ENCODE results near the gene TMEM134.

Gene TMEM134

DNA sequence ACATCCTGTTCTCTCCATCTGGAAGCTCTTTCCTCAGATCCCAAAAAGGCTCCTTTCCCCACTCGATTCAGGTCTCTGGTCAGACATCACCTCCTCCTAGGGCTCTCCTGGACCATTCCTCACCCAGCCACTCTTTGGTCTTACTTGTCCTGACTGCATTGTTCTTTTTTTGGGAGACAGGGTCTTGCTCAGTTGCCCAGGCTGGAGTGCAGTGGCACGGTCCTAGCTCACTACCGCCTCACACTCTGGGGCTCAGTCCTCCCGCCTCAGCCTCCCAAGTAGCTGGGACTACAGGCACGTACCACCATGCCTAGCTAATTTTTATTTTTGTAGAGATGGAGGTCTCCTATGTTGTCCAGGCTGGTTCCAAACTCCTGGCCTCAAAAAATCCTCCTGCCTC lies 23.5 kb downstream of the TMEM134 start:
- Histone ChIP-seq H3K27ac (ENCODE audit: insufficient read depth, low read length, poor library complexity, severe bottlenecking) (peak overlapping the region; percentile 89), H3K4me1 (ENCODE audit: control insufficient read depth, insufficient read depth, low read length, poor library complexity, severe bottlenecking) (peaks cover 59% of the 10 kb centered on the region), H3K4me3 (ENCODE audit: insufficient read depth, low read depth, low read length, poor library complexity, severe bottlenecking) (no peak overlapping the region)

GRCh38 chr11:67442504-67443404 lies 26.3 kb downstream of the TMEM134 start:
- no peak for DNase-seq
- Histone ChIP-seq H3K9me3 (ENCODE audit: control insufficient read depth, low read length) (no peaks in the 10 kb centered on the region), H3K4me3 (ENCODE audit: insufficient read depth, low read depth, low read length, poor library complexity, severe bottlenecking) (no peak overlapping the region), H3K27ac (ENCODE audit: insufficient read depth, low read length, poor library complexity, severe bottlenecking) (peak overlapping the region; percentile 89), H3K4me1 (ENCODE audit: control insufficient read depth, insufficient read depth, low read length, poor library complexity, severe bottlenecking) (peaks cover 69% of the 10 kb centered on the region), H3K27me3 (replicated peaks; ENCODE audit: control insufficient read depth, insufficient read depth, low read length, poor library complexity, severe bottlenecking) (no peaks in the 10 kb centered on the region), H3K36me3 (ENCODE audit: control insufficient read depth, insufficient read depth, low read length) (no peaks in the 10 kb centered on the region)

More for the DNA sequence above, 23.5 kb downstream of the TMEM134 start:
- DNase-seq = no peak
- Histone ChIP-seq H3K36me3 (ENCODE audit: control insufficient read depth, insufficient read depth, low read length) (no peaks in the 10 kb centered on the region), H3K9me3 (ENCODE audit: control insufficient read depth, low read length) (no peaks in the 10 kb centered on the region), H3K27me3 (replicated peaks; ENCODE audit: control insufficient read depth, insufficient read depth, low read length, poor library complexity, severe bottlenecking) (no peaks in the 10 kb centered on the region)

GRCh38 chr11:67441731-67442351 lies 27.2 kb downstream of the TMEM134 start:
- peak overlapping the region; percentile 93 for H3K27ac ChIP-seq (ENCODE audit: insufficient read depth, low read length, poor library complexity, severe bottlenecking)
- no peaks in the 10 kb centered on the region for H3K27me3 ChIP-seq (replicated peaks; ENCODE audit: control insufficient read depth, insufficient read depth, low read length, poor library complexity, severe bottlenecking)
- no peaks in the 10 kb centered on the region for H3K36me3 ChIP-seq (ENCODE audit: control insufficient read depth, insufficient read depth, low read length)
- H3K9me3 ChIP-seq (ENCODE audit: control insufficient read depth, low read length) = no peaks in the 10 kb centered on the region
- DNase-seq = no peak
- no peak overlapping the region for H3K4me3 ChIP-seq (ENCODE audit: insufficient read depth, low read depth, low read length, poor library complexity, severe bottlenecking)
- H3K4me1 ChIP-seq (ENCODE audit: control insufficient read depth, insufficient read depth, low read length, poor library complexity, severe bottlenecking) = peaks cover 60% of the 10 kb centered on the region

GRCh38 chr11:67441098-67441563 lies 27.9 kb downstream of the TMEM134 start:
- no peaks in the 10 kb centered on the region for H3K27me3 ChIP-seq (replicated peaks; ENCODE audit: control insufficient read depth, insufficient read depth, low read length, poor library complexity, severe bottlenecking)
- no peaks in the 10 kb centered on the region for H3K36me3 ChIP-seq (ENCODE audit: control insufficient read depth, insufficient read depth, low read length)
- H3K27ac ChIP-seq (ENCODE audit: insufficient read depth, low read length, poor library complexity, severe bottlenecking) = peak overlapping the region; percentile 93
- no peak for DNase-seq
- peaks cover 61% of the 10 kb centered on the region for H3K4me1 ChIP-seq (ENCODE audit: control insufficient read depth, insufficient read depth, low read length, poor library complexity, severe bottlenecking)
- no peak overlapping the region for H3K4me3 ChIP-seq (ENCODE audit: insufficient read depth, low read depth, low read length, poor library complexity, severe bottlenecking)
- no peaks in the 10 kb centered on the region for H3K9me3 ChIP-seq (ENCODE audit: control insufficient read depth, low read length)

GRCh38 chr11:67440229-67441097 lies 28.6 kb downstream of the TMEM134 start:
- no peak for DNase-seq
- H3K4me3 ChIP-seq (ENCODE audit: insufficient read depth, low read depth, low read length, poor library complexity, severe bottlenecking) = peak overlapping the region; percentile 94
- peaks cover 3% of the 10 kb centered on the region for H3K36me3 ChIP-seq (ENCODE audit: control insufficient read depth, insufficient read depth, low read length)
- H3K27ac ChIP-seq (ENCODE audit: insufficient read depth, low read length, poor library complexity, severe bottlenecking) = peak overlapping the region; percentile 93
- H3K27me3 ChIP-seq (replicated peaks; ENCODE audit: control insufficient read depth, insufficient read depth, low read length, poor library complexity, severe bottlenecking) = no peaks in the 10 kb centered on the region
- H3K9me3 ChIP-seq (ENCODE audit: control insufficient read depth, low read length) = no peaks in the 10 kb centered on the region
- peaks cover 61% of the 10 kb centered on the region for H3K4me1 ChIP-seq (ENCODE audit: control insufficient read depth, insufficient read depth, low read length, poor library complexity, severe bottlenecking)

DNA sequence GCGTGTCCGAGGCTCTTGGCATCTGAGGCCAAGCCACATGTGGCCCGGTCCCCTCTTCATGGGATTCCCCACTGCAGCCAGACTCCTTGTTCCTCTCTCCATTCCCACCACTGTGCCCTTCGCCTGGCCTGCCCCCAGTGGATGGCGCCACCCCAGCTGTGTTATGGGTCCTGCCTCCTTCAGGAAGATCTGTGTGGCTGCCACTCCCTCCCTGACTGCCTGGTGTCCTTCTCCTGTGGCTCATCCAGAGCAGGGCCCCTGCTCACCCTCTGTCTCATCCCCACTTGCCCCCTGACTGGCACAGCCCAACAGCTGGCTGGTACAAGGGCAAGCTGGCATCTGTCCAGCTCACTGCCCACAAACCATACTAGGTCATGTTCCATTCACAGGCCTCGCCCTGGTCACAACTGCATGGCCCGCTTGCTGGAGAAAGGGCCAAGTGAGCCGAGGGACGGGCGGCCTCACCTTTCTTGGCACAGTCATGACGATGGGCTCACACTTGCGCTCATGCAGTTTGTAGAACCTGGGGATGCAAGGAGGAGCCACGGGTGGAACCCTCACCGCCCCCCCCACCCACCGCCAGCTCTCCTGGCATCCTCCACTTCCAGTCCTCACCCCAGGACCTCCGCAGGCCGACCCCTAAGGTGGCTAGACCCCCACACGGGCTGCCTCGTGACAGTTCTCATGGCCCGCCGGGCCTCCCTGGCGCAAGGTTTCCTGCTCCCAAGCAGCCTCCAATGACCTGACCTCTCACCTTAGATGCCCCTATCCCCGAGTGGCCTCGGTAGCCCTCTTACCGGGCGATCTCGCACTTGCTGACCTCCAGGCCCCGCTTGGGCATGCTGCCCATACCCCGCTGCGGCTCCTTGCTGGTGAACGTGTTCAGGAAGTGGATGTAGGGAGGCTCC lies 29.5 kb downstream of the TMEM134 start:
- H3K9me3 ChIP-seq (ENCODE audit: control insufficient read depth, low read length) = no peaks in the 10 kb centered on the region
- H3K27ac ChIP-seq (ENCODE audit: insufficient read depth, low read length, poor library complexity, severe bottlenecking) = peak overlapping the region; percentile 93
- H3K36me3 ChIP-seq (ENCODE audit: control insufficient read depth, insufficient read depth, low read length) = peaks cover 12% of the 10 kb centered on the region
- DNase-seq = no peak
- H3K27me3 ChIP-seq (replicated peaks; ENCODE audit: control insufficient read depth, insufficient read depth, low read length, poor library complexity, severe bottlenecking) = no peaks in the 10 kb centered on the region
- peak overlapping the region; percentile 94 for H3K4me3 ChIP-seq (ENCODE audit: insufficient read depth, low read depth, low read length, poor library complexity, severe bottlenecking)
- H3K4me1 ChIP-seq (ENCODE audit: control insufficient read depth, insufficient read depth, low read length, poor library complexity, severe bottlenecking) = peaks cover 61% of the 10 kb centered on the region

- Histone ChIP-seq H3K27ac (ENCODE audit: insufficient read depth, low read length, poor library complexity, severe bottlenecking) (peak overlapping the region; percentile 93), H3K9me3 (ENCODE audit: control insufficient read depth, low read length) (no peaks in the 10 kb centered on the region), H3K27me3 (replicated peaks; ENCODE audit: control insufficient read depth, insufficient read depth, low read length, poor library complexity, severe bottlenecking) (no peaks in the 10 kb centered on the region), H3K4me1 (ENCODE audit: control insufficient read depth, insufficient read depth, low read length, poor library complexity, severe bottlenecking) (peaks cover 70% of the 10 kb centered on the region), H3K4me3 (ENCODE audit: insufficient read depth, low read depth, low read length, poor library complexity, severe bottlenecking) (peak overlapping the region; percentile 94), H3K36me3 (ENCODE audit: control insufficient read depth, insufficient read depth, low read length) (peaks cover 18% of the 10 kb centered on the region)
- peak; percentile 61 to 69 (median 68) for DNase-seq
Observed at GRCh38 chr11:67438158-67438902, 30.7 kb downstream of the TMEM134 start.

GRCh38 chr11:67437809-67438157 lies 31.3 kb downstream of the TMEM134 start:
- no peaks in the 10 kb centered on the region for H3K9me3 ChIP-seq (ENCODE audit: control insufficient read depth, low read length)
- peaks cover 18% of the 10 kb centered on the region for H3K36me3 ChIP-seq (ENCODE audit: control insufficient read depth, insufficient read depth, low read length)
- H3K27me3 ChIP-seq (replicated peaks; ENCODE audit: control insufficient read depth, insufficient read depth, low read length, poor library complexity, severe bottlenecking) = no peaks in the 10 kb centered on the region
- peaks cover 75% of the 10 kb centered on the region for H3K4me1 ChIP-seq (ENCODE audit: control insufficient read depth, insufficient read depth, low read length, poor library complexity, severe bottlenecking)
- no peak for DNase-seq
- peak overlapping the region; percentile 94 for H3K4me3 ChIP-seq (ENCODE audit: insufficient read depth, low read depth, low read length, poor library complexity, severe bottlenecking)
- H3K27ac ChIP-seq (ENCODE audit: insufficient read depth, low read length, poor library complexity, severe bottlenecking) = peak overlapping the region; percentile 93

All from effector memory CD4-positive, alpha-beta T cell (primary cell).